Islet precursor cell (in vitro differentiated cells): ENCODE measurements around the gene PBX1.
"Not testable (repeated sequence)": the region's sequence is repeated elsewhere in the genome, so short reads cannot be mapped to it uniquely, and the experiment has no call there.

Source experiments
- DNase-seq: peaks from one replicate; pipeline ENCODE4 v3.0.0-alpha.2; 2018

The PBX1 gene

DNA sequence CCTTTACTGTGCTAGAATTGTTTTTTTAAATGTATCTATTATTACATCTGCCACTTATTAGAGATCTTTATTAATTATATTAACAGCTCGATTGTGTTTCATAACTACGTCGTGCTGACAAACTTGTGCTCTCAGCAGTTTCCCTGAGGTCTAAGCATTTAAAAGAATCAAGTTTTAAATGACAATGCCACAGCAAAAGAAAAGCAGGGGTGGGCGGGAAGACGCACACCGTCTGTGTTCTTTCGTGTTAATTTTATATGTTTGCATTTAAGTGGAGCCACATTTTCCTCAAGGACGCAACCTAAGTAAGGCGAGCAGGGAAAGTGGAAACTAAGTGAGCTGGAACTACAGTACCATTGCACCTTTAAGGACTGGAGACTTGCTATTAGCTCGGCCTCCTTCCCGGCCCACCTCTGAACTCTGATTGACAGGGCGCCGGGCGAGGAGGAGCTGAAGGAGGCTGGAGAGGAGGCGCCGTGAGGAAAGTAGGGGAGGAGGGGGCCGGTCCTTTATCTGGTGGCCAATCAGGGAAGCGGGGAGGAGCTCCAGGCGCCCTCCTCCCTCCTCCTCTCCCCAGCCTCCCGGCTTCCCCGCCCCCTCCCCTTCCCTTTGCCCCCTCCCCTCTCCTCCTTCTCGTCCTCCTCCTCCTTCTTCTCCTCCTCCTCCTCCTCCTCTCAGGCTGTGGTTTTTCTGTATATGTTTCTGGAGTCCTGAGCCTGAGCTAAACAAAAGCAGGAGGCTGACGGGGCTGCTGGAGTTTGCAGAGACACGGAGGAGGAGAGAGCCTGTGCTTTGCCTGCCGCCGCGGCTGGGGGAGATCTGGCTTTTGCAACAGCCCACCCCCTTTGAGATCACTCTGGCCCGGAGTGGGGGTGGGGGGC, at the start of gene PBX1:
TSS of gene PBX1 (plus strand) at position 724 of the 881 bp plus-strand sequence.
- peak; percentile 99 for DNase-seq

DNA sequence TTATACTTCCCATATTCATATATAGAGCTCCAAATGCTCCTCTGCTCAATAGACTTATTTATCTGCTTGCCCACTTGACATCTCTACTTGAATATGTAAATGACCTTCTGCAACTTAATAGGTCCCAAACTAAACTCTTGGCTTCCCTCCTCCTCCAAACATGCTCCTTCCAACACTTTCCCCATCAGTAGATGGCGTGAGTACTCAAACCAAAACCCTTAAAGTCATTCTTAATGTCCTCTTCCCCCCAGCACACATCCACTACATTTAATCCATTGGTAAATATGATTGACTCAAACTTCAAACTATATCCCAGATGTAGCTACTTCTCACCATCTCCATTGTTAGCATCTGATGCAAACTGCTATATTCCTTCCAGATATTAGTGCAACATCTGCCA, 48.5 kb upstream of the PBX1 start:
- DNase-seq: no peak

DNA sequence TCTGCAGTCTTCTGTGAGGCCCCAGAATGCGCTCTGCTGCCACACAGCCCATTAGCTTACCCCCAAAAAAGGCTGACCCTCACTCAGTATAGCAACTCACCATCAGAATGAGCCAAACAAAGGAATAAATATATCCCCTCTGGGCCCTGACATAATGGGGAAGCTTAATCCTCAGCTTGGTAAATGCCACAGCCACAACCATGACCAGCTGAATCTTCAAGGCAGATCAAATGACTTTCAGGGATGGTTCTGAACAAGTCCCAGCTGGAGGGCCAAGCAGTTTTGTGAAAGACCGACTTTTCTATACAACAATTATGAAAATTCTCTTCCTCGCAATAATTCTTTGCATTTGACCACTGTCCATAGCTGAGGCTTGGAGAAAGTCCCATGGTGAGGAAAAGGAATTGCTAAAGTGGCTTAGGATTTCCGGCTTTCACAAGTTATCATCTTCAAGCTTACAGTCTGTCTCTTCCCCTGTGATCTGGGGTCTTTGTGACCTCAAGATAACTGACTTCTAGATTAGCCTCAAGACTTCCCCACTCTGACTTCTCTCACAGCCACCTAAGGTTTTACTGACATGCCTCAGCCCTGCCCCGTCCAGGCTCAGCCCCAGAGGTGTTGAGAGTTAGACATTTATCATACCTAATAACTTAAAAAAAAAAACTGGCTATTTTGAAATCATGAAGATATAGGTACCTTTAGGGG, 47.8 kb upstream of the PBX1 start:
- DNase-seq: no peak

DNA sequence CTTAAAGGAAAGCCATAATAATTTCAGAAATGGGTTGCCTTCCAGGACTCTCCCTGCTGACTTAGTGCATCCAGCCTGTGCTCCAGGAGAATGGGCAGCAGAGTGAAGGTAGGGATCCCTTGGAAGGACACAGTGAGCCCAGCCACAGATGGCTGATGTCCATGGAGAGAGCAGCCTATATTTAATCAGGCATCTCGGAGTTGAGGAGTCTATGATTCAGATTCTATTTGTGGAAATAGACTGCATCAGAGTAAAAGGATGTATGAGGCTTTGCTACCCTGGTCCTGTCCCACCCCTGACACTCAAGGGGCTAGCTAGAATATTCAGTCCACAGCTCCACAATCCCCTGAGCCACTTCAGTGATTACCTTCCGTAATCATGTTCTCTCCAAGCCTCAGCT, 43.8 kb upstream of the PBX1 start:
- no peak for DNase-seq

DNA sequence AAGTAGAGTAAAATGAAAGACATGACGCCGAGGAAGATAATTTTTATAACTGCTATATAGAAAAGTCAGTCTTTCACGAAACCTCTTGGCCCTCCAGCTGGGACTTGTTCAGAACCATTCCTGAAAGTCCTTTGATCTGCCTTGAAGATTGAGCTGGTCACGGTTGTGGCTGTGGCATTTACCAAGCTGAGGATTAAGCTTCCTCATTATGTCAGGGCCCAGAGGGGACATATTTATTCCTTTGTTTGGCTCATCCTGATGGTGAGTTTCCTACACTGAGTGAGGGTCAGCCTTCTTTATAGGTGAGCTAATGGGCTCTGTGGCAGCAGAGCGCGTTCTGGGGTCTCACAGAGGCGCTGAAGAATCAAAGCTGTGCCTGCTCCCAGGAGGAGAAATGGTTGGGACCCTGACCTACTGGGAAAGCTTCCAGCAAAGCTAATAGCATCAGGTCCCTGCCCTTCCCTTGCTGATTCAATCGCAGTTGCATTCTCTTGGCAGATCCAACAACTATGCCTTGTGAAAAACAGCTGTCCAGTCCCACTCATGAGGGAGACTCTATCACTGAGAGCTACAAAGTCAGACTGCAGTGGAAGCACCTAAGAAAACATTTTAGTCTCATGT, 43.2 kb upstream of the PBX1 start:
- no peak for DNase-seq

DNA sequence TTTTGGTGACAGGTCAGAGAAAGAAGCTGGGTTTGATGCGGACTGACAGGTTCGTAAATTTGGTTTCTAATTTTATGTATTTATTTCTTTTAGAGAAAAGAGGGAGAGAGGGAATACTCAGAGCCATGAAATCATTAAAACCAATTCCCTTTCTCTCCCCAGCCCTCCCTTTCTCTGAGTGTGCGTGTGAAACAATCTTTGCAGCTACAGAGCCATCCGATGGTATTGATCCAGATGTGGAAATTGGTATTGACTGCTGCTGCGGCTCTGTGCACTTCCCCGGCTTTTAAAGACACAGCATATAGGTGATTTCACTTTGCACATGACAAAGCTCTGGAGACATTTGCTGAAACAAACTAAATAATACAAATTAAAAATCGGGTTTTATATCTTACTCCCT, 42.4 kb upstream of the PBX1 start:
- DNase-seq: no peak

DNA sequence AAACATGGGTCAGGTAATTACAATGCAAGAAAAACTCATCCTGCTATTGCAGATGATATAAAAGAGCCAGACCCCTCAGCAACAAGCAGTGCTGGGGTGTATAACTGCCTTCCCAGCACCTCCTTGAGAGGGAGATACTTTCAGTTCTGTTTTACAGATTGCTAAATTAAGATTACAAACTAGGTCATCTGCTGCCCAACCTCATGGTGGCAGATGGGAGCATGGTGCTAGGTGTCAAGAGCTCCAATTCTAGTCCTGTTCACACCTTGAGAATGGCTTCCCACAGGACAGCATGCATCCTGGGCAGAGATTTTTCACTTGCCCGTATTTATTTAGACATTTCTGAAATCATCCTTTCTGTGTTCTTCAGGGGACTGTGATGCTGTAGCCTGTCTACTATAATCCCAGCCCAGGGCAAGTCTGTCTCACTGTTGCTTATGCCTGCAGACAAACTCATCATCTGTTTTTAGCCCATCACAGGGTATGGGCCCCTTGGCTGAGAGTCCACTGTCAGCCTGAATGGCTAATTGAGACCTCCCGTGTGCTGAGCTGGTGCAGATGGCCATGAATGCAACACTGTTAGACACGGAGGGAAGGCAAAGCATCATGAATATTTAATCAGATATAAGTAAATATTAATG, 40.2 kb upstream of the PBX1 start:
- no peak for DNase-seq

DNA sequence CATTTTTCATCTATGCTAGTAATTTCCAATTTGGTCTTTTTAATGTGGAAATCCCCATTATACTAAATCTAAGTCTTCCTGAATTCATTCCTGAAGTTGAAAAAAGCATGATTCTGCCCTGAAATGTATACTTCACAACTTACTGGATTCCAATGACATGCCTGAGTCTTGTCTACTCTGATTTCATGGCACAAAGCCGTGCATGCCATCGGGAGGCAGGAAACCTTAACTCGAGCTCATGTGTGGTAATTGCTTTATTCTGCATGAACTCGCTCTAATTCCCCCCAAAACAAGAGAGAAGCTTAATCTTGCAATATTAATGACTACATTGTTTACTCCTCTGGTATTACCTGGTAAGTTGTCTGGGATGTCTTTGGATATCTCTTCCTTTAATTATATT, 39.6 kb upstream of the PBX1 start:
- DNase-seq: no peak

DNA sequence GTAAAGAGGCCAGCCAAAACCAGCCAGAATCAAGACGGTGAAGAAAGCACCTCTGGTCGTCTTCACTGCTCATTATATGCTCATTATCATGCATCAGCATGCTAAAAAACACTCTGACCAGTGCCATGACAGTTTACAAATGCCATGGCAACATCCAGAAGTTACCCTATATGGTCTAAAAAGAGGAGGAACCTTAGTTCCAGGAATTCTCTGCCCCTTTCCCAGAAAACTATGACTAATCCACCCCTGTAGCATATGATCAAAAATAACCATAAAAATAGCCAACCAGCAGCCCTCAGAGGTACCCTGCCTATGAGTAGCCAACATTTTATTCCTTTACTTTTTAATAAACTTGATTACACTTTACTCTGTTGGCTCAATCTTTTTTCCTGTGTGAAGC, 34.2 kb upstream of the PBX1 start:
- DNase-seq: no peak

DNA sequence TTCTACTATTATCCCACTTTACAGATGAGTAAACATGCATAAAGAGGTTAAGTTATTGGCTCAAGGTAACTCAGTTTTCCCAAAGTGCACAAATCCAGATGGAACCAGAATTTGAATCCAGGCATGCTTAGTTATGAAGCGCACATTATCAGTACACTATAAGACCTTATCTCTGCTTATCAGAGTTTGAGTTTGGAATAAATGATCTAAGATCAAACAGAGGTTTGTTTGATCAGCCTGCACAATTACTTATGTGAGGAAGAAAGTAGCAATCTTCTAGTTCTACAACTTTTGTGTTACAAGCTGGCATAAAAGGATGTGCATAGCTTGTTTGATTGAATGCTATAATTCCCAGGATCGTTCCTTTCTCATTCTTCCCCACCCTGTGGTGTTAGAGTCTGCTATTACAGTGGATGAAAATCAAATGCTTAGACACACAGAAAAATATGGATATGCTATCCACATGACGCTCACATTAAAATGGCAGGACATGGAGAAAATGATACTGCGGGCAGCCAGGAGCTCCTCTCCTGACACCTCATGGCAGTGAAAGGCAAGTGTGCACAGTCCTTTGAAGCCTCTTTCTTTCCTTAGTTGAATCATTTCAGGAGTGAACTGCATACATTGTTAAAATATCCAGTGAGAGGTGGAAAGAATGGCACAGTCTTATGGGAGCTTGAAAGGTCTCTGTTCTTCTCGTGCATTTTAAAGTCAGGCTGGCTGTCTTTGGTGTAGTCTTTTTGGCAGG, 23.9 kb upstream of the PBX1 start:
- DNase-seq: no peak

DNA sequence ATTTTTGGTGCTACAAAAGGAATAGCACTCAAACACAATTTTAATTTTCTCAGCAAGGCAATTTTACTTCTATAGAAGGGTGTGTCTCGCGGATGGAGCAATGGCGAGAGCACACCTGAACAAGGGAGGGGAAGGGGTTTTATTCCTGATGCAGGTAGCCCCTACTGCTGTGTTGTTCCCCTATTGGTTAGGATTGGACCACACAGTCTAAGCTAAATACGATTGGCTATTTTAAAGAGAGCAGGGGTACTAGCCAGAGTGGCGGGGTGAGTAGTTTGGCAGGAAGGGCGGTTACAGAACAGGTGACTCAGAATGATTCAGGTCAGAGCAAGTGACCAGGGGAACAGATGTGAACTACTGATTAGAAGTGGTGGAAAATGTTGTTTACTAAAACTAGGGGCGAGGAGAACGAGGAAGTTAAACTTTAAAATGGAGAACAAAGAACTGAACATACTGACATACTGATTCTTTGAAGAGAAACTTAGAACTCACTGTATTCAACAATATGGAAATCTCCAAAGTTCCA, 6.5 kb upstream of the PBX1 start:
- DNase-seq: not testable (repeated sequence)

DNA sequence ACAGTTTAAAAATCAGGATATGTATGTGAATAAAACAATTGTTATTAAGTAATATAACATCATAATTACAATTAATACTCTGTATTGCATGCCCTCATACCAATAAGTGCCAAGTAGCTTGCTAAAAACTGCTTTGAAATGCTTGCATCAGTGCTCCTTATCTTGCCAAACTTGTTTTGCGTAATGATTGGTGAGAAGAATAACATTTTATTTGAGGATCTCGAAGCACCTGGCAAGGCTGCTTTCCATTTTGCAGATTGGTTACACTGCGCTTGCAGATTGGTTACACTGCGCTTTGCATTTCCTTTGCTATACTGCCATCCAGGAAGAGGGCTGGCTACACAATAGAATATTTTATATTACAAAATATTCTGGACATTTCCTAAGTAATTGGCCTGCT, 1.7 kb upstream of the PBX1 start:
- no peak for DNase-seq

DNA sequence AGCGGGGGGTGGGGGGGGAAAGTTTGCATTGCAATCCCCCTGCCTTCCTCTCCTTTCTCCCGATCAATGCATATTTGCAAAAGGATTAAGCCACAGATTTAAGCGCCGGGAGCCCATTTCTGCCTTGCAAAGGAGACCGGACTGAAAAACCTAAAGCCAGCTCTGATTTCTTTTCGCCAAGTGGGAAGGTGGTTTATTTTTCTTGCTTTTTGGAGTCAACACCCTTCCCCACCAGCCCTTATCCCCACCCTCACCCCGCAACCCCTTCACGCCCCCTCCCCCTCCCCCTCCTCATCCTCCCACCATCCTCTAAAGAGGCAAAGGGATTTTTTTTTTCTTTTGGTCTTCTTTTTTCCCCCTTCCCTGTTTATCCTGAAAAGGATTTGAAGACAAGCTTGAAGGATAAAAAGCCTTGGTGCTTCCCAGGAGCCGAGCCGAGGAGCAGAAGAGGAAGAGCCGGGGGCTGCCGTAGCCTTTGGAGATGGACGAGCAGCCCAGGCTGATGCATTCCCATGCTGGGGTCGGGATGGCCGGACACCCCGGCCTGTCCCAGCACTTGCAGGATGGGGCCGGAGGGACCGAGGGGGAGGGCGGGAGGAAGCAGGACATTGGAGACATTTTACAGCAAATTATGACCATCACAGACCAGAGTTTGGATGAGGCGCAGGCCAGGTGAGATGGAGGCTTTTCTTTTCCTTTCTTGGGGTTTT, 513 bp downstream of the PBX1 start:
- DNase-seq: peak; percentile 83

DNA sequence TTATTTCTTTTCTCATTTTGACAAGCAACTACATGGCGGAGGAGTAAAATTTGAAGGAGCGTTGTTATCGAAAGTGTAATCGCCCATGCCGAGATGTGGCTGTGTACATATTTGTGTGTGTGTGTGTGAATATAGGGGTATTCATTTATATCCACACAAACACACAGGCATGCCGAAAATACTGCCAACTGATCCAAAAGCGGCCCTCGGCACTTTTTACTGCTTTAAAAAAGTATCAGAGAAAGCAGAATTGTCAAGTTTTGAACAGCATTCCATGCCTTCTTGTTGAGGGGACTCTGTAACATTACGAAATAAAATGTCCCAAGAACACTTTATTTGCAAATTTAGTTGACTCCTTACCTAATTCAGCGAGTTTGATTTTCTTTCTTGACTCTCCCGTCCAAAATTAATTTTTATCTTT, 1.1 kb downstream of the PBX1 start:
- no peak for DNase-seq

DNA sequence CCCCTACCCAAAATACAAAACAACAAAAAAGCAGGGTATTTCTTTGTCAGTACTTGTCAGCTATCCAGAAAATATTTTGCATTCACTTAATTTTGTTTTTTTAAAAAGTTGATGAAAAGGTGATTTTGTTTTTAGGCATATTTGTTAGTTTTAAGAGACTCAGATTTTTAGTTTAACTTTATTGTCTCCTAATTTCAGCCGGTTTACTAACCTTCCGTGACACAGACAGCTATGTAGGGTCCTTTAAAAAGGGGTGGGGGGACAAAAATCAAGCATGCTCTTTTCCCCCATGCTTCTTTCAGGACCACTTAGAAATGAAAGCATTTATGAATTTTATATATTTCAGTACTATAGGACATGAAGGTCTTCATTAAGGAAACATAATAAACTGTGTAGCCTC, 1.6 kb downstream of the PBX1 start:
- no peak for DNase-seq

DNA sequence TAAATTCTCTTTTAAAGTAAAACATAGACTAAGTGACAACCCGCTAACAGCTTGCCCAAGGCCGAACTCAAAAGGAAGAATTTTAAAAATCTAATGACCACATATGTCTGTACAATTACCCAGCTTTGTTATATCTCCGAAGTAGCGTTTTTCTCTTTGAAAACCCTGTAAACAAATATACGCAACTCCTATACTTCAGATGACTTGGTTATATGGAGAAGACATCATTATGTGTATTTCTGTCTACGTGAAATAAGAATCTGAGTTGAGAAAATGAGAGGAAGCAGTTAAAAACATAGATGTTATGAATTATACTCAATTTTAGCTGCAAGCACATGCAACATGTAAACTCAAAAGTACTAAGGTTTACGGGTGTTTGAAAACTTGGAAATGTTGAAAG, 2.0 kb downstream of the PBX1 start:
- DNase-seq: no peak

DNA sequence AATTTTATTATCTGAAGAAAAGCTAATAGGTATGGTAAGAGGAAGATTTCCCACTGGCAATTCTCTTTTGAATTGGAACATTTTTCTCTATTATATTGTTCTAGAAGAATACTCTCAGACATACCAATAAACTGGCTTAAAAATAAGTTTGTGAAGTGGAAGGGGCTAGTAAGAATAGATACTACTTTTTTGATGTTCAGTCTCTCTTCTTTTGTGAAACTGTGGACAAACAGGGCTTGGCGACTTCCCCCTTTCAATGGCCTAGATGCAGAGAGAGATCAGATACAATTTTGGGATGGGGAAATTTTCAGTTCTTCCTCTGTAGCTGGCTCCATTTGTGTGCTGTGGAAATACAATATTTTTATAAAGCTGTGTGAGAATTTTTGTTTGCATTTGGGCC, 2.5 kb downstream of the PBX1 start:
- DNase-seq: no peak

DNA sequence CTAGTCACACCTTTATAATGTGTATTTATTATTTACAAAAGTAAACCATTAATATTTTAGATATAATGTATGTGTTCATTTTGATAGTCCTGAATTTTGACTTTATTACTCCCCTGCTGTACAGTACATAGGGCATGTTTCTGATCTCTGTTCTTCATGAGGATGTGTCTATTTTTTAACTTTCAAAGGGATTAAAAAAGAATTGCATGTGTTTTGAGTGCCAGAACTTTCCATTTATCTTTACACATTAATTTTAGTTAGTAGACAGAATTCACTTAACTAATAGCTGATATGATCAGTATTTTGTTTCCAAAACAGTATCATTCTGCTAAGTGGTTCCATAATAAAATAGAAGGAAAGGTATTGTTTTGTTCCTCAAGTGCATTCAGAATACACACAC, 3.1 kb downstream of the PBX1 start:
- DNase-seq: no peak

DNA sequence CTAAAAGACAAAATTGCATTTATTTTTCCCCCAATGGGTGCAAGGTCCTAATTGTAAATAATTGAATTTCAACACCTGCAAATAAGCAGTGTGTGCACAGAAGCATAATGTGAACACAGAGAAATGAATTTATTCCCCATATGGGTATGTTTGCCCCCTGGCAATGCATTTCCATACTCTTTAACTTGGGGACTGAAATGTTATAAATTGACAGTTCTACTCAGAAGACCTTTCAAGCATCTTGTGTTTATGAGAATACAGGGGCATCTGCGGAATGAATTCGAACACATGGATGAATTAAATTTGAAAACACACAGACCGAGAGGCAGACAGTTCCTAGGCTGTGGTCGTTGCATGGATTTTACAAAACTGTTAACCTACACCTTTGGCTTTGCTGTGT, 3.5 kb downstream of the PBX1 start:
- no peak for DNase-seq

DNA sequence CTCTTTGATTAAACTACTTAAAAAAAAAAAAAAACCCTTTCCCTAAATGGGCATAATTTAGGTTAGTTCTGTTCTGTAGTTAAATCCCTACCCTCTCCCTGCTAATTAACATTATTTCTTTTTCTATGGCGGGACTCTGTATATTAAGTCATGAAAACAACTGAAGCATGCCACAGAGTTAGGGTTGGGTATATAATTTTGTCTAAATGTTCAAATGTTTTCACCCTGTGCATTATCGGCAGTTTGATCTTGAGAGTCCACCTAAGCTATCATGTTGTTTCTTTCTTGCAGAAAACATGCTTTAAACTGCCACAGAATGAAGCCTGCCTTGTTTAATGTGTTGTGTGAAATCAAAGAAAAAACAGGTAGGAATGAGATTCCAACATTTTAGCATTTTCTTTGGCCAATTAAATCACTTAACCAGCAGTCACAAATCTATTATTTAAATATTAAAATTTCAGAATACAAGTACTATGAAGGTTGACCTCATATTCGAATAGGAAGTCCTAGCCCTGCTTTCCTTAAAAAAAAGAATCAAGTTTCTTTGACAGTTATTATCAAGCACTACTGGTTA, 4.0 kb downstream of the PBX1 start:
- DNase-seq: no peak

DNA sequence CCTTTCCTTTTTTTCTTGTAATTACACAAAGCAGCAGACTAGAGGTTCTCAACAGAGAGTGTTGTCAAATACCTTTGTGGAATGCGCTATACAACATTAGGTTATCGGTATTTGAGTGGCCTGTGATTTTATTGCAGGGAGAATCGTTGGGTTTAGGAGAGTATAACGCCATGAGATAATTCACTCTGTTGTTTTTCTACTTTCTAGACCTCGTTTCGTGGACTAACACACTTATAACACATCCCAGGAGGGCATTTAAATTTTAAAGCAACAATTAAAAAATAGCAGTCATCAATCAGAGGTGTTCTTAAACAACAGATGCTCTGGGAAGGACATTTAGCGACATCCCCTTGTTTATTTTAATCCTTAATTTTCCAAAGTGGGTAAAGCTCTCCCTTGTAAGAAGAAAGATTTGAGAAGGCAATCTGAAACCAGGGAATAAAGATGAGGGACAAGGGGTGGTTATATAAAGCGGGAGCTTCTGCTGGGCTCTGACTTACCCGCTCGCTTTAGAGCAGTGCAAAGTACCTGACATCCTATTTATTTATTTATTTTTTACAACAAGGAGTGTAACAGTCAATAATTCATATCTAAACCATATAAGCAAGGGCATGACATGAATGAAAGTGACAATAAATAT, 4.9 kb downstream of the PBX1 start:
- no peak for DNase-seq
